Right ventricle myocardium inferior (tissue), 1 donor: ENCODE data around the gene AP5Z1. TPM values are rescaled to one million over a fixed set of nuclear protein-coding genes. Genes with fewer than 3 reads are reported as not detected.

Experiments used
- ATAC-seq: fragments of 200-7000 bp; cut with Tn5 transposase; one replicate; pipeline ENCODE4 v1.9.1; 2020; ENCODE audit warnings: mild to moderate bottlenecking, moderate library complexity
- DNase-seq: peaks from one replicate; pipeline ENCODE4 v3.0.0; 2021; ENCODE audit errors: missing footprints
- intact Hi-C: fragments of 100-400 bp; cut with DNase I; formaldehyde crosslinking; loops from one replicate; pipeline ENCODE4 v1.11.0; 2022
- total RNA-seq: library from RNA; stranded (reverse); fragmentation: NEBNext Ultra II Directional; extraction: Animal tissue kit (Norgen Biotek cat#: 25700); gene quantifications from one replicate; pipeline ENCODE4 v1.2.1, GENCODE V29; 2021
- donor health status: DM: no; HTN: yes; CAD: no; lungs with severe emphysema.

AP5Z1 gene
- total RNA-seq, 1 donor from 2014 or later = 14.4 TPM

DNA sequence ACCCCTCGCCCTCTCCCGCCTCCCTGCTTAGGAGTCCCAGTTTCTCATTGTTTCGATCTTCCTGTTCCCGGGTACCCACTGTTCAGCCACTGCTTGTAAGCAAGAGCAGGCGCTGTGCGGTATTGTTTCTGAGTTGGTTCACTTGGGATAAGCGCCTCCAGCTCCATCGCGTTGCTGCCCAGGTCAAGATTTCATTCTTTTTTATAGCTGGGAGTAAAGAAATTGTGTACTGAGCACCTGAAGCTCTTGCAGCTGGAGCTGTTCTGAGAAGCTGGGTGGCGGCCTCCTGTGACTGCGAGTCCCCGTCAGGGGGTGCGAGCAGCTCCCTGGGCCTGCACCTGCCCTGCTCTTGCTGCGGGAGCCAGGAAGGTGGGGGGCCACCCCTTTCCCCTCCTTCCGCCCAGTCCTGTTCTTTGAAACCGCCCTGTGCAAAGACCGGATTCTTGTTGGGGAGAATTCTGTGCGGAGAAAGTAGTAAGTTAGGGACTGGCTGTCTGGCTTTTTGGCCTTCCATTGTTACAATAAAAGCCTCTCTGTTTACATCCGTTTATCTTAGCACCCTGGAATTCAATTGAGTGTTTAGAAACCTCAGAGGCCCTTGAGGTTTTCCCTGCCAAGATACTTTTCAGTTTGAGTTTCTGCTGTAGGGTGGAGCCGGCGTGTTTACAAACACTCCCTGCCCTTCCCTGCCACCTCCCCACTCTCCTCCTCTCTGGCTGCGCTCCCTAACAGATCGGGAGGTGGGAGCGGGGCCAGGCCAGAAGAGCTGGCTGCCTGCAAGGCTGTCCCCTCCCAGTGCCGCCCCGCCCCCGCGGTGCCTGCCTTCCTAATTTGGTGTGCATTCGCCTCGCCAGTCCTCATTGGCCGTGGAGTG is 30.8 kb upstream of the AP5Z1 start:
- intact Hi-C loops = loop anchor here (1.0 to 5.0 kb wide), 4 partner anchors 29 to 102 kb away; partner anchors contain the start of gene FOXK1
- peak; percentile 97 for ATAC-seq
- DNase-seq = peak; percentile 99

DNA sequence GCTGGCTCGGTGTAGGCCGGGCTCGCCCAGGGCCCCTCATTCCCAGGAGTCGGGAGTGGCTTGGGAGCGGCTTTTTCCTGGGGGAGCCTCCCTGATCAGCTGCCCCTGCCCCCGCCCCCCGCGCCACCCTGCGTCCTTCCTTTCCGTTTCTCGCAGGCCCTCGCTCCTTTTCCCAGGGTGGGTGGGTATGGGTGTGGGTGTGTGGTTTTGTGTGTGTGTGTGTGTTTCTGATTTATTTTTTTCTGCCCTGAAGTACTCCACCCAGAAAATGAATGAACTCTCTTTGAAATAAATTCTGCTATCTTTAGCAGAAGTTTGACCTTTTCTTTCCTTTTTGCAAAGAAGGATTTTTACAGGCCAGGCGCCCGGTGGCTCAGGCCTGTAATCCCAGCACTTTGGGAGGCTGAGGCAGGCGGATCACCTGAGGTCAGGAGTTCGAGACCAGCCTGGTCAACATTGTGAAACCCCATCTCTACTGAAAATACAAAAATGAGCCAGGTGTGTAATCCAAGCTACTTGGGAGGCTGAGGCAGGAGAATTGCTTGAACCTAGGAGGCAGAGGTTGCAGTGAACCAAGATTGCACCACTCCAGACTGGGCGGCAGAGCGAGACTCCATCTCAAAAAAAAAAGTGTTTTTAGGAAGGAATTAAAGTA is 30.0 kb upstream of the AP5Z1 start:
- intact Hi-C loops = loop anchor here (2.0 to 5.0 kb wide), 3 partner anchors 51 to 103 kb away; partner anchors contain the start of gene FOXK1
- ATAC-seq (no peak), DNase-seq (no peak)

DNA sequence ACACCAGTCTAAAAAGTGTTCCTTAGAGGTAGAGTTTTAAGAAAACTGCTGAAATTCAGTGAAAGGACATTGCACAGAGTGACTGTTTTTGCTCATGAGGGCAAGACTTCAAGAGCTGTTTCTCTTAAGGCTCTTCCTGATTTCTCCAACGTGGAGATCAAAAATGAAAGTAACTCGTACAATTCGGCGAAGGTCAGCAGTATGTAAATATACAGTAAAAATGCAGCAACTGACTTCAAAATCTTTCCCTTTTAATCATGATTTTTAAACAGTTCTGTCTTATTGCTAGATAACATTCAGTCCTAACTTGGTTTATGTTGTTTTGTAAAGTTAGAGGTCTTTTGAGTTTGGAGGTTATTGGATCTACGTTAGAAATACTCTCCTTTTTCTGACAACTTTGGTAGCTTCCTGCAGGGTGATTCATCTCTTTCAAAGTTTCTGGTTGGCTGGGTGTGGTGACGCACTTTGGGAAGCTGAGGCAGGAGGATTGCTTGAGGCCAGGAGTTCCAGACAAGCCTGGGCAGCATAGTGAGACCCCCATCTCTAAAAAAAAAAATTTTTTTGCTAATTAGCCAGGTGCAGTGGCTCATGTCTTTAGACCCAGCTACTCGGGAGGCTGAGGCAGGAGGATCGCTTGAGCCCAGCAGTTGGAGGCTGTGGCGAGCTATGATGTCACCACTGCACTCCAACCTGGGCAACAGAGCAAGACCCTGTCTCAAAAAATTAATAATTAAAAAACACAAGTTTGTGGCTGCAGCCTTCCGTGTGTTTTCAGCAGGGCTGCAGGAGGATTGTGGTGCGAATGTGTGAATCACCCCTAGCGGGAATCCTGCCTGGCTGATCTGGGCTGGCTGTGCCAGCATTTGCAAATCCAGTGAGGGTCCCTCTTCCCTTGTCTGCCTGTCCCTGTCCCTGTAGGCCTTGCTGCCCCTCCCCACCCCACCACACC is 29.2 kb upstream of the AP5Z1 start:
- DNase-seq (no peak), ATAC-seq (no peak)
- intact Hi-C loops = loop anchor here (2.0 to 5.0 kb wide), 3 partner anchors 51 to 104 kb away; partner anchors contain the start of gene FOXK1

DNA sequence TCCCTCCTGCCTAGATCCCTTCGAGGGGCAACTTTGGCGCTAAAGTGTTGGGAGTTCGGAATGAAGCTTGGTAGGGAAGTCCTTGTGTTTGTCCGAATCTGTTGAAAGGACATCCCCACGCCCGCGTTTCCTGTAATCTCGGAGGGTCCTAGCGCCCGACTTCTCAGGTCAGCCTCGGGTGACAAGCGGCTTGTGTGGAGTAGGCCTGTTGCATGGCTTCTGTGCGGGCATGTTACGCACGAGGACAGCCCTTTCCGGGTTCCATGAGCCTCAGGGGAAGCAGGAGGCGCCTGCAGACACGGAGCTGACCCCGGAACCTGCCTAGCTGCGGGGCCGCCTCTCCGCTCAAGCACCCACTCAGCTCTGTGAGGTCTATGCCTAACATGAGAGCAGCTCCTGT is 28.4 kb upstream of the AP5Z1 start:
- ATAC-seq (no peak), DNase-seq (no peak)
- intact Hi-C loops = loop anchor here (5.0 kb wide), 1 partner anchor 105 kb away; no protein-coding TSS in a partner anchor

DNA sequence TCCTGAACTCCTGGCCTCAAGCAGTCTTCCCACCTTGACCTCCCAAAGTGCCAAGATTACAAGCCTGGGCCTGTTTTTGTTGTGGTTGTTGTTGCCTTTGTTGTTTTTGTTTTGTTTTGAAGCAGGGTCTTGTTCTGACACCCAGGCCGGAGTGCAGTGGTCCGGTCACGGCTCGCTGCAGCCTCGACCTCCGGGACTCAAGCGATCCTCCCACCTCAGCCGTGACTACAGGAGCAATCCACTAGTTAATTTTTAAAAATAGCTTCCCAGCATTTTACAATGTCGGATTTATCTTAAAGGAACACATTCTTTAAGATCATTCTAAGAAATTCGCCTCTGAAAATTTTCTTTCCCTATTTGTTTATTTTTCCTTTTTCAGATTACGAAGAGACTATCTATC is 27.7 kb upstream of the AP5Z1 start:
- intact Hi-C loops = loop anchor here (5.0 kb wide), 1 partner anchor 105 kb away; no protein-coding TSS in a partner anchor
- DNase-seq (no peak), ATAC-seq (no peak)

DNA sequence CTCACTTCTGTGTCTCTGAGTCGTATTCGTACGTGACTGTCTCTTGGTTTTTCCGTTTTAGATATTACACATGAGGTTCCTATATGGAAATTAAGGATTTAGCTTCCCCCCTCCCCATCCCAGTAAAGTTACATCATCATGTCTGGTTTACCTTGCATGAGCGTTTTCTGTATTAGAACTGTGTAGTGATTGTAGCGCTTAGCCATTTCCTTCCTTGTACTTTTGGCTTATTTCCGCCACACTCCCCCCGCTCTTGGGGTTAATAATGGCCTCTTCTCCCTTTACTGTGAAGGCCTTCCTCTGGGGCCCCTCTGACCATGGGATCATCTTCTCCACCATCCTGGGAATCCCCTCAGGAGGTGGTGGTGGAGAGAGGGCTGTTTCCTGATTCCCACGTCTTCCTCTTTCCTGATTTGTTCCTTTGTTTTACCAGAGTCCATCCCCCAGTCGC is 27.2 kb upstream of the AP5Z1 start:
- DNase-seq (no peak), ATAC-seq (no peak)
- intact Hi-C loops = loop anchor here (5.0 kb wide), 1 partner anchor 106 kb away; no protein-coding TSS in a partner anchor

DNA sequence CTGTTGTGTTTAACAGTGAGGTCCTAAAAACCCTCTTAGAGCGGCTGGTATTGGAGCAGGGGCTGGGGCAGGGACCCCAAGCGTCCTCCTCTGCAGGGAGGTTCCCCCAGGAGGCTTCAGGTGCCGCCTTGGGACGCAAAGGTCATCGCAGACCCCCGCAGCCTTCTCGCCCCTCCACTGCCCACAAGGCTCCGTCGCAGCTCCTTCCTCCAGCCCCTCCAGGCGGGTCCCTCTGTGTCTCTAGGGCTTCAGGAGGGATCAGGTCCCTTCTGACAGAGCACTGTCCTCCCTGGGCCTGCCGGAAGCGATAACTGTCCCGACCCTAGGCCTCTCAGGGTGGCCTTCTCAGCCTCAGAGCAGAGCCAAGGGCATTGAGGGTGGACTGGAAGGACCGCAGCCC is 26.1 kb upstream of the AP5Z1 start:
- no peak for ATAC-seq
- intact Hi-C loops = loop anchor here (5.0 kb wide), 1 partner anchor 107 kb away; no protein-coding TSS in a partner anchor
- DNase-seq = no peak

DNA sequence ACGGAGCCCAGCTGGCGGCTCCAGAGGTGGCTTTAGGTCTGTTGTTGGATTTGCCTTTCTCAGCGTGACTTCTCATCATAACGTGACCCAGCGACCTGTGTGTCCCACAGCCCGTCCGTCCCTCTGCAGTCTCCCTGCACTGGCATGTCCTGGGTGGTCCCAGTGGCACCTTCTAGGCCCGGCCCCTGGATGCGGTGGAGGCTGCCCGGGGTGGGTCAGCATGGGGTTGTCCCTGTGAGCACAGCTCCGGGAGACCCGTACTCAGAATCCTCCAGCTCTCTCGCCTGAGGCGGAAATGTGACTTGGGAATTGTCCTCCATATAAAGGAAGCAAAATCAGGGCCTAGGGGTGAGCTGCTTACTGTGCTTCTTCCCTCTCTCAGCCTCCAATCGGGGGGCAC is 25.6 kb upstream of the AP5Z1 start:
- ATAC-seq (no peak), DNase-seq (no peak)
- intact Hi-C loops = loop anchor here (5.0 kb wide), 1 partner anchor 107 kb away; no protein-coding TSS in a partner anchor

DNA sequence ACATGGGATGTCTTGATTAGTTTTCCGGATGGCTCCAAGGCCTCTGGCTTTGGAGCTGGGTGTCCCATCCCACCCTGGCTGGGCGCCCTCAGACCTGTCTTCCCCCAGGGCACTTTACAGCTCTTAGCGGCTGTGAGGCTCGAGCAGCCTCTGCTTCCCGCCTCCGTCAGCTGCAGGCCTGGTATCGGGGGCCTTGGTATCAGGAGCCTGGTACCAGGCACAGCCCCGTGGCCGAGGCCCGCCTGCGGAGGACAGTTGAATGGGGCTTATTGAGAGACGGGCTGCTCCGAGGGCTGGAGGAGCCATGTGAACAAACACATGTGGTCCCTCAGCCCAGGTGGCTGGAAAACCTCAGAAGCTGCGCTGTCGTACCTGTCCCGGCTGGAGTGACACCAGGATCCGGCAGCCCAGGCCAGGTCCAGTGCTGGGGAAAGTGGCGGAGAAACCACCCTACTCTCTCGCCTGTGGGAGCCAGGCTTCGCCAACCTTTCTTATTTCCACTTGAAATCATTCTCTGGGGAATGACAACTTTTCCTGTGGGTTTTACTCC is 23.9 kb upstream of the AP5Z1 start:
- intact Hi-C loops = no loop called here
- no peak for ATAC-seq
- no peak for DNase-seq

DNA sequence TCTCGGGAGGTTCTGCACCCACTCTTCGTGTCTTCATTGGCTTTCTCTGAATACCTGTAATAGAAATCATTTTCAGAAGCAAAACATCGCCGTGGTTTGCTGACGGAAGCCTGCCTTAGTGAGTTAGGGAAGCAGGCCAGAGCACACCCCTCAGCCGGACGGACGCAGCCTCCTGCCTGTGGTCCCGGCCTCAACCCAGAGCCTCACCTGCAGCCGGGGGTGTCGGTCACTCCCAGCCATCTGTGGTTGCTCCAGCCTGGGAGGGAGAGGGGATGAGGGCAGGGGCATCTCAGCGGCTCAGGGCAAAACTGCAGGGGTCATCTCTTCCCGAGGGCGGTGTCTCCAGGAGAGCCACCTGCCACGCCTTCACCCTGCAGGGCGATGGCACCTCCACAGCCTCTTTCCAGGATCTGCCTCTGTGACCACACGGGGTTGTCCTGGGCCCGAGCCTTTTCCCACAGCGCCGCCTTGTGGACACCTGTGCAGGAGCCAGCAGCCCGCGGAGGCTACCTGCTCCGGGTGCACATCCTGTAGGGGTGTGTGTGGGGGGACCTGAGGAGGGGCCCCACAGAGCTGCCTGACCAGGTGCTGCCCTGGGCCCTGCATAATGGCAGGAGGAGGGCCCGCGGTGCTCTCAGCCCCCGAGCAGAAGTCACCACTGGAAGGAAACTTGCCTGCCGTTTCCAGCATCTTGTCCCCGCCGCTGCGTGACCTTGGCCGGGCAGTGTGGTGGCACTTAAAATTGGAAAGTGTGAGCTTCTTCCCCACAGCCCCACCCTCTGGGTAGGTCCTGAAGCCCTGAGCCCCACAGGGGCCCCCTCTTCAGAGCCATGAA is 21.6 kb upstream of the AP5Z1 start:
- ATAC-seq (peak; percentile 77), DNase-seq (peak; percentile 92)
- intact Hi-C loops = loop anchor here (1.0 kb wide), 1 partner anchor 144 kb away; no protein-coding TSS in a partner anchor

DNA sequence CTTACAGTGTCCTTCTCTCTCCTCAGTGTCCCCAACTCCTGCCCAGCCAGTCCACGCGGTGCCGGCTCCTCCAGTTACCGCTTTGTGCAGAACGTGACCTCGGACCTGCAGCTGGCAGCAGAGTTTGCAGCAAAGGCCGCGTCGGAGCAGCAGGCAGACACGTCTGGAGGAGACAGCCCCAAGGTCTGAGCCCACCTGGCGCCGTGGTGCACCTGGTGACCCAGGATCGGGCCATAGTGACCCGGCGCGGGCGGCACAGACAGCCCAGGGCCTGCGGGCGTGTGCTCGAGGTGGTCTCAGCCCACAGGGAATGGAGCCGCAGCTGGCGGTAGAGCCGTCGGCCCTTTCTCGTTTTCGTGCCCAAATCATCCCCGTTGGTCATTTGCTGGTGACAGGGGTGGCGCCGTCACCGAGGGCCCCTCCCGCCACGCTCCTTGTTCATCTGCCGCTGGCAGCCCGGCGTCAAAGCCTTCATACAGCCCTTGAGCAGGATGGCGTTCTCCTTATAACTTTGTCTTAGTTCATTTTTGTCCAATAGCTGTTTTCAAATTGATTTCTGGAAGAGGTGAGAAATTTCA is 20.9 kb upstream of the AP5Z1 start:
- intact Hi-C loops = loop anchor here (1.0 kb wide), 1 partner anchor 144 kb away; no protein-coding TSS in a partner anchor
- peak; percentile 54 for DNase-seq
- ATAC-seq = no peak

DNA sequence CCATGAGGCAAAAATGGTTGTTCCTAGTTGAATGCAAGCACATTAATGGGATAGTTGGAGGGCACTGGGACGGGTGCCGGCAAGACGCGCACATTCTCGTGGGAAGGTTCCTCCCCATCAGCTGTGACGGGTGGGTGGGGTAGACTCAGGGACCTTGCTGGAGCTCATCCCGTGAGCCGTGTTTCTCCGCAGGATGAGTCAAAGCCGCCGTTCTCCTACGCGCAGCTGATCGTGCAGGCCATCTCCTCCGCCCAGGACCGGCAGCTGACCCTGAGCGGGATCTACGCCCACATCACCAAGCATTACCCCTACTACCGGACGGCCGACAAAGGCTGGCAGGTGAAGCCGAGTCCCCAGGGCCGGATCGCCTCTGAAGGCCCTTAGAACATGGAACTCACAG is 20.4 kb upstream of the AP5Z1 start:
- peak; percentile 44 for DNase-seq
- intact Hi-C loops = no loop called here
- ATAC-seq = no peak

DNA sequence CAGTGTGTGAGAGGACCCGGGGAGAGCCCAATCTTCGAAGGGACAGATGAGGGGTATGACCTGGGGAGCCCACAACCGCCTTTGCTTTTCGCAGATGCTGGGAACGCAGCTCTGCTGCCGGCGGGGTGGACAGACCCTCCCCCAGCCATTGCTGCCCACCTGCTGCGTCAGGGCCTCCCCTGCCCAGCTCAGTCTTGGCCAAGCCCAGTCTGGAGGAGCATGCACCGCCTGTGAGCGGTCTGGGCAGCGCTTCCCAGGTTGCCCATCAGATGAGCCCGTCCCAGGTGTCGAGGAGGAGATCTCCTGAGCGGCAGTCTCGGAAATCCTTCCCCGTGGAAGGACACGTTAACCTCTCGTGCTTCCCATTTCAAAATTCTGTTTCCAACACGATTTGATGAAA is 17.3 kb upstream of the AP5Z1 start:
- ATAC-seq (no peak), DNase-seq (peak; percentile 60)
- intact Hi-C loops = no loop called here

DNA sequence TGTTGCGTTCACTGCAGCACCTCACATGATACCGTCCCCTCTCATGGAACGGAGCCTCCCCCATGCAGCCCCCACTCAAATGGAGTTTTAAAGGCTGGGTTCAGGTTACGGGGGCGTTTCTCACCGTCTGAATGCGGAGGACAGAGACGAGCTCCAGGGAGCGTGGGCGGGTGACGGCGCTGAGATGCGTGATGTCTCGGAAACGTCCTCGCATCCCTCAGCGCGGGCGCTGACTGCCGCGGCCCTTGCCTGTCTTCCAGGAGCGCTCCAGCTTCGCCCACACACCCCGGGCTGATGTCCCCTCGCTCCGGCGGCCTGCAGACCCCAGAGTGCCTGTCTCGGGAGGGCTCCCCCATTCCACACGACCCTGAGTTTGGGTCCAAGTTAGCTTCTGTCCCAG is 16.6 kb upstream of the AP5Z1 start:
- intact Hi-C loops = no loop called here
- ATAC-seq = no peak
- DNase-seq = peak; percentile 39

DNA sequence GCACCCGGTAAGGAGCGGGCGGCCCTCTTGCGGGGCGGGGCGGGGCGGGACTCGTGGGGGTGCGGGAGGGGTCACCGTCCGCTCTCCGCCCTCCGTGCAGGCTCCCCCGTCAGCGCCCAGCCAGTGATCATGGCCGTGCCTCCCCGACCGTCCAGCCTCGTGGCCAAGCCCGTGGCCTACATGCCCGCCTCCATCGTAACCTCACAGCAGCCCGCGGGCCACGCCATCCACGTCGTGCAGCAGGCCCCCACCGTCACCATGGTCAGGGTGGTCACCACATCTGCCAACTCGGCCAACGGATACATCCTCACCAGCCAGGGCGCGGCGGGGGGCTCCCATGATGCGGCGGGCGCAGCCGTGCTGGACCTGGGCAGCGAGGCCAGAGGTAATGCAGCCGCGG is 16.2 kb upstream of the AP5Z1 start:
- intact Hi-C loops = no loop called here
- no peak for ATAC-seq
- DNase-seq = peak; percentile 66

DNA sequence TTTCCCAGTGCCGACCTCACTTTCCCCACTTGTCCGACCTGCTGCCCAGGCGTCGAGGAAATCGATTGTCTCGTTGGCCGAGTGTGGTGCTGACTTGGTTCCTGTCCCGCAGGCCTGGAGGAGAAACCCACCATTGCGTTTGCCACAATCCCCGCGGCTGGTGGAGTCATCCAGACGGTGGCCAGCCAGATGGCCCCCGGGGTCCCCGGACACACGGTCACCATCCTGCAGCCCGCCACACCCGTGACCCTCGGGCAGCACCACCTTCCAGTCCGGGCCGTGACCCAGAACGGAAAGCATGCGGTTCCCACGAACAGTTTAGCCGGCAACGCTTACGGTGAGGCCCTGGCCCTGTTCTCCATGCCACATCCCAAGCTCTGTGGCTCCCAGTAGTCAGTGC is 14.5 kb upstream of the AP5Z1 start:
- intact Hi-C loops = no loop called here
- DNase-seq = peak; percentile 30
- no peak for ATAC-seq
